GM12891 (cell line): Measurements from ENCODE around the gene ZNF346.

Experiments
- PAX5 ChIP-seq: IDR thresholded peaks from 2 replicates; pipeline ENCODE4 v1.6.1; 2011; ENCODE audit warnings: low read length, moderate library complexity, mild to moderate bottlenecking; ENCODE audit not compliant: insufficient read depth, severe bottlenecking
- POLR2A ChIP-seq: IDR thresholded peaks from 2 replicates; pipeline ENCODE4 v1.6.1; 2011; ENCODE audit warnings: low read depth, low read length, control low read depth
- POLR2AphosphoS5 ChIP-seq: IDR thresholded peaks from 2 replicates; pipeline ENCODE4 v1.6.1; 2011; ENCODE audit warnings: low read depth, low read length, control low read depth
- POU2F2 ChIP-seq: IDR thresholded peaks from 2 replicates; pipeline ENCODE4 v1.6.1; 2011; ENCODE audit warnings: low read depth, mild to moderate bottlenecking, control low read depth, low read length, moderate library complexity
- SPI1 ChIP-seq: IDR thresholded peaks from 2 replicates; pipeline ENCODE4 v1.6.1; 2011; ENCODE audit warnings: low read depth, low read length, control low read depth
- TAF1 ChIP-seq: IDR thresholded peaks from 2 replicates; pipeline ENCODE4 v1.6.1; 2011; ENCODE audit warnings: low read depth, low read length, control low read depth

- TF ChIP-seq SPI1 (no peak), POLR2A (no peak), TAF1 (no peak), POLR2AphosphoS5 (no peak), PAX5 (no peak), POU2F2 (no peak)
Measured at GRCh38 chr5:177044641-177045040, 22.1 kb downstream of the ZNF346 start.
